H9 (cell line): ENCODE measurements around the gene BCKDHA. TPM values are rescaled to one million over a fixed set of nuclear protein-coding genes. Genes with fewer than 3 reads are reported as not detected.

Experiments used
- DNase-seq: peaks from one replicate; pipeline ENCODE4 v3.0.0-alpha.2; 2017
- H2AFZ ChIP-seq: one replicate; pipeline ENCODE4 v1.6.1; 2013; ENCODE audit warnings: mild to moderate bottlenecking, low read length, control low read depth, moderate library complexity
- H2AK5ac ChIP-seq: 2 replicates; pipeline ENCODE4 v1.6.1; 2013; ENCODE audit warnings: low read length, control low read depth, mixed read lengths; ENCODE audit not compliant: insufficient read length
- H2BK120ac ChIP-seq: one replicate; pipeline ENCODE4 v1.6.1; 2013; ENCODE audit warnings: low read depth, mild to moderate bottlenecking, low read length, control low read depth, inconsistent platforms; ENCODE audit not compliant: poor library complexity, severe bottlenecking
- H2BK12ac ChIP-seq: 2 replicates; pipeline ENCODE4 v1.6.1; 2013; ENCODE audit warnings: low read length, control low read depth, mixed read lengths, low read depth; ENCODE audit not compliant: insufficient read length
- H2BK15ac ChIP-seq: 2 replicates; pipeline ENCODE4 v1.6.1; 2013; ENCODE audit warnings: low read depth, low read length, control low read depth
- H2BK20ac ChIP-seq: one replicate; pipeline ENCODE4 v1.6.1; 2013; ENCODE audit warnings: low read depth, mild to moderate bottlenecking, low read length, control low read depth, inconsistent platforms; ENCODE audit not compliant: poor library complexity, severe bottlenecking
- H2BK5ac ChIP-seq: 2 replicates; pipeline ENCODE4 v1.6.1; 2013; ENCODE audit warnings: low read length, control low read depth, mixed read lengths; ENCODE audit not compliant: insufficient read length
- H3K14ac ChIP-seq: 2 replicates; pipeline ENCODE4 v1.6.1; 2013; ENCODE audit warnings: low read length, control low read depth; ENCODE audit not compliant: insufficient read depth
- H3K18ac ChIP-seq: 2 replicates; pipeline ENCODE4 v1.6.1; 2013; ENCODE audit warnings: low read depth, mild to moderate bottlenecking, mixed read lengths, low read length, control low read depth; ENCODE audit not compliant: insufficient read length
- H3K23ac ChIP-seq: 2 replicates; pipeline ENCODE4 v1.6.1; 2013; ENCODE audit warnings: low read length, control low read depth, mixed read lengths, low read depth; ENCODE audit not compliant: insufficient read length
- H3K23me2 ChIP-seq: 2 replicates; pipeline ENCODE4 v1.6.1; 2013; ENCODE audit warnings: low read depth, mild to moderate bottlenecking, mixed read lengths, low read length, control low read depth; ENCODE audit not compliant: insufficient read length, poor library complexity, severe bottlenecking
- H3K27ac ChIP-seq: 2 replicates; pipeline ENCODE4 v1.5.1; 2013; ENCODE audit warnings: low read length, control low read depth, mixed read lengths, low read depth; ENCODE audit not compliant: insufficient read length
- H3K27me3 ChIP-seq: 2 replicates; pipeline ENCODE4 v1.6.1; 2013; ENCODE audit warnings: low read length, control low read depth, inconsistent platforms; ENCODE audit not compliant: insufficient read depth
- H3K4ac ChIP-seq: 2 replicates; pipeline ENCODE4 v1.6.1; 2013; ENCODE audit warnings: low read depth, mild to moderate bottlenecking, control low read depth, inconsistent platforms, low read length, moderate library complexity
- H3K4me1 ChIP-seq: 2 replicates; pipeline ENCODE4 v1.6.1; 2013; ENCODE audit warnings: low read length, control low read depth, inconsistent platforms; ENCODE audit not compliant: insufficient read depth
- H3K4me2 ChIP-seq: 2 replicates; pipeline ENCODE4 v1.6.1; 2013; ENCODE audit warnings: low read length, control low read depth, mixed read lengths; ENCODE audit not compliant: insufficient read length, insufficient read depth
- H3K56ac ChIP-seq: 2 replicates; pipeline ENCODE4 v1.6.1; 2013; ENCODE audit warnings: low read depth, mild to moderate bottlenecking, mixed read lengths, low read length, control low read depth; ENCODE audit not compliant: insufficient read length
- H3K79me1 ChIP-seq: 2 replicates; pipeline ENCODE4 v1.6.1; 2013; ENCODE audit warnings: low read depth, mild to moderate bottlenecking, moderate library complexity, low read length, control low read depth, inconsistent platforms; ENCODE audit not compliant: insufficient read depth, poor library complexity, severe bottlenecking
- H3K79me2 ChIP-seq: 2 replicates; pipeline ENCODE4 v1.6.1; 2013; ENCODE audit warnings: low read length, control low read depth, inconsistent platforms; ENCODE audit not compliant: insufficient read depth
- H3K9ac ChIP-seq: 2 replicates; pipeline ENCODE4 v1.6.1; 2013; ENCODE audit warnings: low read length, control low read depth, mixed read lengths; ENCODE audit not compliant: insufficient read length; ENCODE audit errors: extremely low read depth
- H3K9me3 ChIP-seq: one replicate; pipeline ENCODE4 v1.6.1; 2013; ENCODE audit warnings: low read depth, low read length, inconsistent platforms; ENCODE audit not compliant: control insufficient read depth
- H3T11ph ChIP-seq: one replicate; pipeline ENCODE4 v1.6.1; 2013; ENCODE audit warnings: mild to moderate bottlenecking, low read length, control low read depth, inconsistent platforms
- H4K20me1 ChIP-seq: one replicate; pipeline ENCODE4 v1.6.1; 2013; ENCODE audit not compliant: control insufficient read depth, insufficient read length, insufficient read depth
- H4K5ac ChIP-seq: 2 replicates; pipeline ENCODE4 v1.6.1; 2013; ENCODE audit warnings: low read depth, mild to moderate bottlenecking, mixed read lengths, low read length, control low read depth; ENCODE audit not compliant: insufficient read length
- H4K8ac ChIP-seq: replicated peaks from 2 replicates; pipeline ENCODE4 v1.6.1; 2013; ENCODE audit warnings: low read length, control low read depth, mixed read lengths, low read depth; ENCODE audit not compliant: insufficient read length
- H4K91ac ChIP-seq: 2 replicates; pipeline ENCODE4 v1.6.1; 2013; ENCODE audit warnings: low read depth, mild to moderate bottlenecking, moderate library complexity, mixed read lengths, low read length, control low read depth; ENCODE audit not compliant: insufficient read length
- H3K27ac Mint-ChIP-seq, 3 experiments: 2 replicates in 2 of 3; 3 replicates in 1 of 3; pipeline ENCODE4 v1.8.0; 2020 to 2021; ENCODE audit warnings: mixed read lengths in 3 of 3, mild to moderate bottlenecking in 1 of 3, moderate library complexity in 1 of 3
- H3K27me3 Mint-ChIP-seq: 2 replicates; pipeline ENCODE4 v1.8.0; 2021; ENCODE audit warnings: low read depth, mild to moderate bottlenecking, moderate library complexity, mixed read lengths
- H3K36me3 Mint-ChIP-seq, 3 experiments: 2 replicates in 2 of 3; 3 replicates in 1 of 3; pipeline ENCODE4 v1.8.0; 2020 to 2021; ENCODE audit warnings: low read depth in 3 of 3, mixed read lengths in 3 of 3; ENCODE audit not compliant: insufficient read depth in 1 of 3
- H3K4me1 Mint-ChIP-seq, 2 experiments: 2 replicates each; pipeline ENCODE4 v1.8.0; 2020; ENCODE audit warnings: mixed read lengths in 2 of 2
- H3K4me3 Mint-ChIP-seq, 2 experiments: 2 replicates in 1 of 2; 3 replicates in 1 of 2; pipeline ENCODE4 v1.8.0; 2020 to 2021; ENCODE audit warnings: mild to moderate bottlenecking in 2 of 2, mixed read lengths in 2 of 2, moderate library complexity in 1 of 2
- H3K9me3 Mint-ChIP-seq, 2 experiments: 2 replicates in 1 of 2; 3 replicates in 1 of 2; pipeline ENCODE4 v1.8.0; 2020; ENCODE audit warnings: mild to moderate bottlenecking in 2 of 2, mixed read lengths in 2 of 2, moderate library complexity in 1 of 2
- WGBS: extraction: QIAGEN DNeasy Blood & Tissue Kit; methylation state at CpG from one replicate; pipeline ENCODE4 v1.1.7; 2013; ENCODE audit warnings: missing lambda C conversion rate, low lambda C conversion rate, mixed read lengths; ENCODE audit not compliant: insufficient read length; ENCODE audit errors: extremely low coverage; 5-methylcytosine and 5-hydroxymethylcytosine counted together
- total RNA-seq: library from RNA; stranded (reverse); gene quantifications from 2 replicates; pipeline ENCODE4 v1.2.1, GENCODE V29; 2021
- TF ChIP-seq, protein P1 (sequence below): fragments of 200-600 bp; sonication (generic); conservative IDR thresholded peaks from 3 replicates; pipeline ENCODE4 v1.8.0; 2021; ENCODE audit warnings: antibody characterized with exemption, mild to moderate bottlenecking

Gene BCKDHA
- total RNA-seq, 1 experiment from 2014 or later, result 21.1 TPM

DNA sequence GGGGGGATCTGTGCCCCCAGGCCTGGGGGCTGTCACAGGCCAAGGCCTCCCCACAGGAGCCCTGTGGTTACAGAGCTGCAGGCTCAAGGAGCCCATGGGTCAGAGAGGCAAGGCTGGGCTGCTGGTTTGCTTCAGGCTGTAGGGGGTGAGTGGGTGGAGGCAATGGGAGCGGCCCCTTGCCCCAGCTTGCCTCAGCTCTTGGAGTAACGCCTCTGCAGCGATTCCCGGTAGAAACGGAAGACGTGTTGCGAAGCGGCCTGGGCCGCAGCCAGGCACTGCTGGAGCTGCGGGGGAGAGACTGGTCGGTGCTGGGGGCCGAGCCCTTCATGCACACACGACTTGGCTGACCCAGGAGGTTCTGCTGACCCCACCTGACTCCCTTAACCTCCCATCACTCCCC is 11.2 kb upstream of the BCKDHA start:
- Histone ChIP-seq H2BK5ac (no peak overlapping the region), H3K23me2 (no peaks in the 10 kb centered on the region), H4K91ac (no peak overlapping the region), H3K9ac (no peak overlapping the region), H2AK5ac (no peak overlapping the region), H2BK15ac (no peak overlapping the region), H2AFZ (no peak overlapping the region), H2BK12ac (no peak overlapping the region), H3K4ac (no peak overlapping the region), H3K56ac (no peak overlapping the region), H3K27ac (no peak overlapping the region), H2BK20ac (no peak overlapping the region), H2BK120ac (no peak overlapping the region), H3K79me1 (no peaks in the 10 kb centered on the region), H3K79me2 (no peaks in the 10 kb centered on the region), H4K8ac (no peak overlapping the region), H3K18ac (no peak overlapping the region), H3K4me2 (no peak overlapping the region), H3K4me1 (no peaks in the 10 kb centered on the region), H3K27me3 (no peaks in the 10 kb centered on the region), H4K5ac (no peak overlapping the region), H3K23ac (no peak overlapping the region), H4K20me1 (no peaks in the 10 kb centered on the region), H3T11ph (no peak overlapping the region), H3K14ac (no peak overlapping the region), H3K9me3 (no peaks in the 10 kb centered on the region)
- TF ChIP-seq, protein P1, sequence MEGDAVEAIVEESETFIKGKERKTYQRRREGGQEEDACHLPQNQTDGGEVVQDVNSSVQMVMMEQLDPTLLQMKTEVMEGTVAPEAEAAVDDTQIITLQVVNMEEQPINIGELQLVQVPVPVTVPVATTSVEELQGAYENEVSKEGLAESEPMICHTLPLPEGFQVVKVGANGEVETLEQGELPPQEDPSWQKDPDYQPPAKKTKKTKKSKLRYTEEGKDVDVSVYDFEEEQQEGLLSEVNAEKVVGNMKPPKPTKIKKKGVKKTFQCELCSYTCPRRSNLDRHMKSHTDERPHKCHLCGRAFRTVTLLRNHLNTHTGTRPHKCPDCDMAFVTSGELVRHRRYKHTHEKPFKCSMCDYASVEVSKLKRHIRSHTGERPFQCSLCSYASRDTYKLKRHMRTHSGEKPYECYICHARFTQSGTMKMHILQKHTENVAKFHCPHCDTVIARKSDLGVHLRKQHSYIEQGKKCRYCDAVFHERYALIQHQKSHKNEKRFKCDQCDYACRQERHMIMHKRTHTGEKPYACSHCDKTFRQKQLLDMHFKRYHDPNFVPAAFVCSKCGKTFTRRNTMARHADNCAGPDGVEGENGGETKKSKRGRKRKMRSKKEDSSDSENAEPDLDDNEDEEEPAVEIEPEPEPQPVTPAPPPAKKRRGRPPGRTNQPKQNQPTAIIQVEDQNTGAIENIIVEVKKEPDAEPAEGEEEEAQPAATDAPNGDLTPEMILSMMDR, result no peak
- no peak overlapping the region for H3K27ac Mint-ChIP-seq
- no CpG with 5 or more reads among the region's 13 CpGs for WGBS
- no peaks in the 10 kb centered on the region for H3K4me1 Mint-ChIP-seq
- DNase-seq, result no peak
- H3K9me3 Mint-ChIP-seq, result no peaks in the 10 kb centered on the region
- no peaks in the 10 kb centered on the region for H3K27me3 Mint-ChIP-seq
- H3K36me3 Mint-ChIP-seq, result peaks cover 4 to 59% (median 25%) of the 10 kb centered on the region in 3 experiments; a peak in 6 of 7 replicates
- no peak overlapping the region for H3K4me3 Mint-ChIP-seq
